Chondrocyte (in vitro differentiated cells): ENCODE results near the gene NHLRC2. TPM values are rescaled to one million over a fixed set of nuclear protein-coding genes. Genes with fewer than 3 reads are reported as not detected.

ENCODE experiments used
- DNase-seq: peaks from one replicate; pipeline ENCODE4 v3.0.0; 2021; ENCODE audit warnings: mixed read lengths, low spot score
- H3K27ac Mint-ChIP-seq: one replicate; pipeline ENCODE4 v1.8.0; 2021; ENCODE audit warnings: mild to moderate bottlenecking, moderate library complexity, mixed read lengths; ENCODE audit not compliant: unreplicated experiment
- H3K27me3 Mint-ChIP-seq: 2 replicates; pipeline ENCODE4 v1.8.0; 2021; ENCODE audit warnings: low read depth, mixed read lengths
- H3K36me3 Mint-ChIP-seq: 2 replicates; pipeline ENCODE4 v1.8.0; 2021; ENCODE audit warnings: low read depth, mixed read lengths
- H3K4me1 Mint-ChIP-seq: 2 replicates; pipeline ENCODE4 v1.8.0; 2021; ENCODE audit warnings: low read depth, mild to moderate bottlenecking, mixed read lengths
- H3K4me3 Mint-ChIP-seq: one replicate; pipeline ENCODE4 v1.8.0; 2021; ENCODE audit warnings: mild to moderate bottlenecking, moderate library complexity, mixed read lengths; ENCODE audit not compliant: unreplicated experiment
- H3K9me3 Mint-ChIP-seq: 2 replicates; pipeline ENCODE4 v1.8.0; 2021; ENCODE audit warnings: low read depth, mixed read lengths
- total RNA-seq: library from RNA; stranded (reverse); gene quantifications from 3 replicates; pipeline ENCODE4 v1.2.1, GENCODE V29; 2021
- TF ChIP-seq, protein P1 (sequence below): fragments of 200-600 bp; sonication (generic); IDR thresholded peaks from 2 replicates; pipeline ENCODE4 v1.5.0; 2021; ENCODE audit warnings: antibody characterized with exemption, mild to moderate bottlenecking, moderate library complexity

Gene NHLRC2
- total RNA-seq, 1 donor from 2014 or later, result 29.2 TPM

DNA sequence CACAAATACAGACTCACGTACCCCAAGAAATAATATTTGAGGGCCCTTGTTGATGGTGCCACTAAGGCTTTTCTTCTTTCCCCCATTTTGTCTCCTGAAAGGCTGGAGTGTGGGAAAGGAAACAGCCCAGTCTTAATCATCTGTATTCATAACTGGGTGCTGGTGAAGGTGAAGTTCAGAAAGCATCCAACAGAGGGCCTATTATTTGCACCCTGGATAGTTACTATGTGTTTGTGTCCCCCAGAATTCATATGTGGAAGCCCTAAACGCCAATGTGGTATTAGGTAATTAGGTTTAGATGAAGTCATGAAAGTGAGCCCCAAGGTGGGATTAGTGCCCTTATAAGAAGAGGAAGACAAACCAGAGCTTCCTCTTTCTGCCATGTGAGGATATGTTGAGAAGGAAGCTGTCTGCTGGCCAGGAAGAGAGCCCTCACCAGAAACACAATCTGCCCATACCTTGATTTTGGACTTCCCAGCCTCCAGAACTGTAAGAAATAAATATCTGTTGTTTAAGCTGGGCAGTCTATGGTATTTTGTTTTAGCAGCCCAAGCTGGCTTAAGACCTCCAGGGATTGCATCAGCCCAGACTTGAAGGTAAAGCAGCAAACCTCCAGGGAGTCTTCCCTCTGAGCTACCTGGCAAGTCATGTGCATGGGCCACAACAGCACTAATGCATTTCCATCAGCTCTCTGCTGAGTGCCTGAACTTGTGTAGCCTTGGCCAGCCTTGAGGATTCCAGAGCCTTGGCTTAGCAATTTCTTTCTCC, 99.2 kb downstream of the NHLRC2 start:
- H3K4me1 Mint-ChIP-seq, result peaks cover 30% of the 10 kb centered on the region
- no peak for DNase-seq
- H3K4me3 Mint-ChIP-seq, result no peak overlapping the region
- H3K9me3 Mint-ChIP-seq, result peaks cover 6% of the 10 kb centered on the region
- TF ChIP-seq, protein P1, sequence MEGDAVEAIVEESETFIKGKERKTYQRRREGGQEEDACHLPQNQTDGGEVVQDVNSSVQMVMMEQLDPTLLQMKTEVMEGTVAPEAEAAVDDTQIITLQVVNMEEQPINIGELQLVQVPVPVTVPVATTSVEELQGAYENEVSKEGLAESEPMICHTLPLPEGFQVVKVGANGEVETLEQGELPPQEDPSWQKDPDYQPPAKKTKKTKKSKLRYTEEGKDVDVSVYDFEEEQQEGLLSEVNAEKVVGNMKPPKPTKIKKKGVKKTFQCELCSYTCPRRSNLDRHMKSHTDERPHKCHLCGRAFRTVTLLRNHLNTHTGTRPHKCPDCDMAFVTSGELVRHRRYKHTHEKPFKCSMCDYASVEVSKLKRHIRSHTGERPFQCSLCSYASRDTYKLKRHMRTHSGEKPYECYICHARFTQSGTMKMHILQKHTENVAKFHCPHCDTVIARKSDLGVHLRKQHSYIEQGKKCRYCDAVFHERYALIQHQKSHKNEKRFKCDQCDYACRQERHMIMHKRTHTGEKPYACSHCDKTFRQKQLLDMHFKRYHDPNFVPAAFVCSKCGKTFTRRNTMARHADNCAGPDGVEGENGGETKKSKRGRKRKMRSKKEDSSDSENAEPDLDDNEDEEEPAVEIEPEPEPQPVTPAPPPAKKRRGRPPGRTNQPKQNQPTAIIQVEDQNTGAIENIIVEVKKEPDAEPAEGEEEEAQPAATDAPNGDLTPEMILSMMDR, result peak; percentile 34
- H3K36me3 Mint-ChIP-seq, result no peaks in the 10 kb centered on the region
- H3K27me3 Mint-ChIP-seq, result no peaks in the 10 kb centered on the region
- H3K27ac Mint-ChIP-seq, result no peak overlapping the region

DNA sequence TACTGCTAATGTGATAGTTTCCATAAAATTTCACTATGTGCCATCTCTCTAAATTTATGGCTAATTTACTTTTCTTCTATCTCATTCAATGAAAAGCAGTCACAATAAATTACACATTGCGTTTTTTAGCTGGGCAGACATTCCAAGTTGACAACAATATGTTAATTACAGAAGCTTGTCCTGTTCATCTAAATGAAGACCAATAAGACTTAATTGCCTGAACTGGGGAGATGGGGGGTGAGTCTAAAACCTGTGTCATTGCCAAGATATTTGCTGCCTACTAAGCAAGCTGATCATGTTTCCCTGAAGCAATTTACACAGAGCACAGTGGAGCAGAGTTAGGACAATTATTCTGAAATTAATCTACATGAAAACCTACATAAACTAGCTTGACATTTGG, 99.9 kb downstream of the NHLRC2 start:
- Mint-ChIP-seq H3K4me1 (peaks cover 37% of the 10 kb centered on the region), H3K27me3 (no peaks in the 10 kb centered on the region), H3K9me3 (peaks cover 6% of the 10 kb centered on the region), H3K36me3 (no peaks in the 10 kb centered on the region), H3K4me3 (no peak overlapping the region), H3K27ac (no peak overlapping the region)
- DNase-seq, result no peak
- TF ChIP-seq, protein P1, result no peak

DNA sequence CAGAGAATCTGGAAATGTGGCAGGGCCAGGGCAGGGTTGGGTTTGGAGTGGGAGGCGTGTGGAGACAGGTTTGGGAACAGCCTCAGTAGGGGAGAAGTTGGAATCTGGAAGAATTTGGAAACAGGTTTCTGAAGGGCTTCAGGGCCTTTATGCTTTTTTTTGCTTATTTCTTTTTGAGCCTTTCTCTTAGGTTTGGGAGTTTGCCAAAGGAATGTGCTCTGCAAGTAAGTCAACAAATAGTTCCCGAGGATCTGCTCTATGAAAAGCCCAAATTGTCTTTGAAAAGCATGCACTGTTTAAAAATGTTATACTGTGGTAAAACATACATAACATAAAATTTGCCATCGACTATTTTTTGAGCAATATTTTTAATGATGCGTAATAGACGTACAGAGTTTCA, 102.6 kb downstream of the NHLRC2 start:
- no peak overlapping the region for H3K4me3 Mint-ChIP-seq
- peaks cover 46% of the 10 kb centered on the region for H3K4me1 Mint-ChIP-seq
- DNase-seq, result no peak
- H3K27ac Mint-ChIP-seq, result peak overlapping the region; percentile 92
- H3K27me3 Mint-ChIP-seq, result no peaks in the 10 kb centered on the region
- TF ChIP-seq, protein P1, result no peak
- no peaks in the 10 kb centered on the region for H3K36me3 Mint-ChIP-seq
- H3K9me3 Mint-ChIP-seq, result peaks cover 6% of the 10 kb centered on the region

DNA sequence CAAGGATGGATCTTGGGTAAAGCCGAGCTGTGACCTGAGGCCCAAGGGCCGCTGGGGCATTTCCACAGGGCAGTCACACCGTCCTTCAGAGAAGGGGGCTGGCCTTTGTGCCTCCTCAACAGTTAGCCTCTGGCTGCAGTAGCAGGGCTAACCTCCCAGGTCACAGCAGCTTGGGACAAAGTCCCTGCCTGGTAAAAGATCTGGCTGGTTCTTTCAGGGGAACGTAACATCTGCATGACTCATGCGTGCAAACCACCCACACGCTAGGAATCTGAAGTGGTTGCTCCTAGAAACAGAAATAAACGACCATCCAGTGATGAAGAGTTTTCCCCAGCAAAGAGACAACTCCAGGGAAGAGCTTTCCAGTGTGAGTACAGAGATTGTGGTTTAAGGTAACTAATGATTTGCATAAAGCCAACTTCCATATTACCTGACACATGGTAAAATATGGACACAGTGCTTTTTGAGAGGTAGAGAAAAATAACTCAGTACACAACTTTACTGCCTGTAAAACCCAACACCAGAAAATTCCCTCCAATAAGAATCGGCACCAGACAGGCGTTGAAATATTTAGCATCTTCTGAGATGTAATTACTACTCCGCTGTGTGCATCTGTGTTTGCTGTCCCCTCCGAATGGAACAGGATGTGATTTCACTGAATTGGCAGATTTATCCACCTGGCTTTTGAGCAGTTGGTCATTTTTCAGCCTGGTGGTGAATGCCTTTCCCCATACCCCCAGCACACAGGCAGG, 104.3 kb downstream of the NHLRC2 start:
- Mint-ChIP-seq H3K27ac (peak overlapping the region; percentile 92), H3K4me3 (no peak overlapping the region), H3K9me3 (peaks cover 1% of the 10 kb centered on the region), H3K36me3 (no peaks in the 10 kb centered on the region), H3K27me3 (no peaks in the 10 kb centered on the region), H3K4me1 (peaks cover 46% of the 10 kb centered on the region)
- TF ChIP-seq, protein P1, result no peak
- no peak for DNase-seq

DNA sequence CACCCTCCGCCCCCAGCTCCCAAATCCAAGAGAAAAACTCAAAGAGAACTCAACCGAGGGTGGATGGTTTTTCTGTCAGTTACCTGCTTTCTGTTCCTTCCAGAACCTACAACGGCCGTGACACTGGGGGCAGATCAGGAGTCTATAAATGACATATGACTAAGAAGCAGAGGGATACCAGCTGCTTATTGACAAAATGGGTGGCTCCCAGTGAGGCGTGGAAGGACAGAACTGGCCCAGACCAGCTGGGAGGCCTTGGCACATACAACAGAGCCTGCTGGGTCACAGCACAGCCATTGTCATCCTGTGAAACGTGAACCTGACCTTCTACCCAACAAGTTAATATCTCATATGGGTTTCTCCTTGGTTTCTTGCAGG, 104.9 kb downstream of the NHLRC2 start:
- DNase-seq, result no peak
- TF ChIP-seq, protein P1, result no peak
- H3K36me3 Mint-ChIP-seq, result no peaks in the 10 kb centered on the region
- H3K4me3 Mint-ChIP-seq, result no peak overlapping the region
- H3K4me1 Mint-ChIP-seq, result peaks cover 45% of the 10 kb centered on the region
- H3K27ac Mint-ChIP-seq, result peak overlapping the region; percentile 92
- no peaks in the 10 kb centered on the region for H3K9me3 Mint-ChIP-seq
- no peaks in the 10 kb centered on the region for H3K27me3 Mint-ChIP-seq
